OCI-LY3 (cell line): Measurements from ENCODE around the gene DCTN5.

Experiments
- EZH2phosphoT487 ChIP-seq: fragments of 200-600 bp; shearing (Covaris generic); IDR thresholded peaks from 2 replicates; pipeline ENCODE4 v1.6.1; 2018; ENCODE audit warnings: antibody characterized with exemption, mixed run types, low read depth
- TF ChIP-seq, protein P1 (sequence below): fragments of 200-600, 300-600 bp; sonication (generic); IDR thresholded peaks from 2 replicates; pipeline ENCODE4 v1.5.1; 2014; ENCODE audit warnings: antibody characterized with exemption, low read length, low read depth

DNA sequence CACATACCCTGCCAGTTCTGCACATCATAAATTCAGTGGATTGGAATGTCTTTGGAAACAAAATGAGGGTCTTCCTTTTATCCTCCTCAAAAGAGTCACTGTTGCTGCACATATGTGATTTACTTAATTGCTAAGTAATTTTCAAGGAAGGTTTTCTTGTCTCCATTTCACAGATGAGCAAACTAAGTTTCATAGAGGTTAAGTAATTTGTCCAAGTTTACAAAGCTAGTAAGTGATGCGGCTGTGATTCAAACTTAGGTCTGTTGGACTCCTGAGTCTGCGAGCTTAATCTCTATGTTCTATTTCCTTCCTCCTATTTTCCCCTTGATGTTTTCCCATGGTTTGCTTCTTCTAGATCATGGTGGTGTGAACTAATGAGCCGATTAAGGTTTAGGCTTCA is 85.4 kb downstream of the DCTN5 start:
- TF ChIP-seq EZH2phosphoT487 = no peak
- TF ChIP-seq, protein P1, sequence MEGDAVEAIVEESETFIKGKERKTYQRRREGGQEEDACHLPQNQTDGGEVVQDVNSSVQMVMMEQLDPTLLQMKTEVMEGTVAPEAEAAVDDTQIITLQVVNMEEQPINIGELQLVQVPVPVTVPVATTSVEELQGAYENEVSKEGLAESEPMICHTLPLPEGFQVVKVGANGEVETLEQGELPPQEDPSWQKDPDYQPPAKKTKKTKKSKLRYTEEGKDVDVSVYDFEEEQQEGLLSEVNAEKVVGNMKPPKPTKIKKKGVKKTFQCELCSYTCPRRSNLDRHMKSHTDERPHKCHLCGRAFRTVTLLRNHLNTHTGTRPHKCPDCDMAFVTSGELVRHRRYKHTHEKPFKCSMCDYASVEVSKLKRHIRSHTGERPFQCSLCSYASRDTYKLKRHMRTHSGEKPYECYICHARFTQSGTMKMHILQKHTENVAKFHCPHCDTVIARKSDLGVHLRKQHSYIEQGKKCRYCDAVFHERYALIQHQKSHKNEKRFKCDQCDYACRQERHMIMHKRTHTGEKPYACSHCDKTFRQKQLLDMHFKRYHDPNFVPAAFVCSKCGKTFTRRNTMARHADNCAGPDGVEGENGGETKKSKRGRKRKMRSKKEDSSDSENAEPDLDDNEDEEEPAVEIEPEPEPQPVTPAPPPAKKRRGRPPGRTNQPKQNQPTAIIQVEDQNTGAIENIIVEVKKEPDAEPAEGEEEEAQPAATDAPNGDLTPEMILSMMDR = no peak
